Measurements from ENCODE around the gene RGL3. TPM values are rescaled to one million over a fixed set of nuclear protein-coding genes. Genes with fewer than 3 reads are reported as not detected.

The RGL3 gene
- total RNA-seq, 1 experiment from 2014 or later: 65.9 TPM

DNA sequence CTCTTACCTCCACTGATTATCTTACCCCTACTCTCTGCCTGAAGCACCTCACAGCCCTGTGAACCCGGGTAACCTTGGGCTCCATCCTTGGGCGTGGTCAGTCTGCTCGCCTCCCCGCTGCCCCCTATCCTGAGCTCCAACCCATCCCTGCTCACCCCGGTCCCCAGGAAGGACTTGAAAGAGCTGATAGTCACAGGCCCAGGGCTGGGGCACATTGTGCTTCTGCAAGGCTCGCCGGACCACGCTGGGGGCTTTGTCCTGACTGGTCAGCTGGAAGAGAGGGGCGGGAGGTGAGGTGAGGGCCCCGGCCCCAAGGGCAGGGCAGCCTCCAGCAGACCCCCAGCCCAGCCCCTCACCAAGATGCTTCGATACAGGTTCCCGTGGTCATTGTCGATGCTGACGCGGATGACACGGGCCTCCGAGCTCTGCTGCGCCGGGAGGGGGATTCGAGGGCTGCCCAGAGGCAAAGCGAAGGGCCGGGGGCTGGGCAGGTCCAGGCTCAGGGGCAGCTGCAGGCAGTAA lies 22.0 kb downstream of the RGL3 start:
- Mint-ChIP-seq H3K36me3 (ENCODE audit: insufficient read depth in 1 of 3, low read depth in 3 of 3) (peaks cover 13 to 58% (median 51%) of the 10 kb centered on the region in 3 experiments; a peak in 6 of 7 replicates), H3K27ac (no peak overlapping the region), H3K4me1 (peaks cover 4 to 6% of the 10 kb centered on the region in 2 experiments), H3K27me3 (ENCODE audit: low read depth) (no peaks in the 10 kb centered on the region; the same call in 1 of the 2 replicates), H3K9me3 (no peaks in the 10 kb centered on the region), H3K4me3 (no peak overlapping the region)
- Histone ChIP-seq H2AFZ (ENCODE audit: low read length) (no peak overlapping the region), H4K5ac (ENCODE audit: insufficient read length, low read depth, low read length) (no peak overlapping the region), H4K8ac (replicated peaks; ENCODE audit: insufficient read length, low read depth, low read length) (no peak overlapping the region), H2AK5ac (ENCODE audit: insufficient read length, low read length) (no peak overlapping the region), H3K4me1 (ENCODE audit: insufficient read depth, low read length) (peaks cover 2% of the 10 kb centered on the region; the same call in 1 of the 2 replicates), H4K20me1 (ENCODE audit: control insufficient read depth, insufficient read depth, insufficient read length) (no peaks in the 10 kb centered on the region), H3T11ph (ENCODE audit: low read length) (no peak overlapping the region), H3K14ac (ENCODE audit: insufficient read depth, low read length) (no peak overlapping the region), H3K79me1 (ENCODE audit: insufficient read depth, low read depth, low read length, poor library complexity, severe bottlenecking) (no peaks in the 10 kb centered on the region), H3K9ac (ENCODE audit: extremely low read depth, insufficient read length, low read length) (no peak overlapping the region), H4K91ac (ENCODE audit: insufficient read length, low read depth, low read length) (no peak overlapping the region), H2BK12ac (ENCODE audit: insufficient read length, low read depth, low read length) (no peak overlapping the region), H3K23ac (ENCODE audit: insufficient read length, low read depth, low read length) (no peak overlapping the region), H3K4ac (ENCODE audit: low read depth, low read length) (no peak overlapping the region), H3K27ac (ENCODE audit: insufficient read length, low read depth, low read length) (no peak overlapping the region), H3K4me2 (ENCODE audit: insufficient read depth, insufficient read length, low read length) (no peak overlapping the region), H2BK120ac (ENCODE audit: low read depth, low read length, poor library complexity, severe bottlenecking) (no peak overlapping the region), H3K79me2 (ENCODE audit: insufficient read depth, low read length) (no peaks in the 10 kb centered on the region), H2BK15ac (ENCODE audit: low read depth, low read length) (no peak overlapping the region), H3K23me2 (ENCODE audit: insufficient read length, low read depth, low read length, poor library complexity, severe bottlenecking) (peaks cover 2% of the 10 kb centered on the region), H3K56ac (ENCODE audit: insufficient read length, low read depth, low read length) (no peak overlapping the region), H3K27me3 (ENCODE audit: insufficient read depth, low read length) (no peaks in the 10 kb centered on the region), H2BK20ac (ENCODE audit: low read depth, low read length, poor library complexity, severe bottlenecking) (no peak overlapping the region), H3K9me3 (ENCODE audit: control insufficient read depth, low read depth, low read length) (no peaks in the 10 kb centered on the region), H3K18ac (ENCODE audit: insufficient read length, low read depth, low read length) (no peak overlapping the region), H2BK5ac (ENCODE audit: insufficient read length, low read length) (no peak overlapping the region)
- TF ChIP-seq, protein P1, sequence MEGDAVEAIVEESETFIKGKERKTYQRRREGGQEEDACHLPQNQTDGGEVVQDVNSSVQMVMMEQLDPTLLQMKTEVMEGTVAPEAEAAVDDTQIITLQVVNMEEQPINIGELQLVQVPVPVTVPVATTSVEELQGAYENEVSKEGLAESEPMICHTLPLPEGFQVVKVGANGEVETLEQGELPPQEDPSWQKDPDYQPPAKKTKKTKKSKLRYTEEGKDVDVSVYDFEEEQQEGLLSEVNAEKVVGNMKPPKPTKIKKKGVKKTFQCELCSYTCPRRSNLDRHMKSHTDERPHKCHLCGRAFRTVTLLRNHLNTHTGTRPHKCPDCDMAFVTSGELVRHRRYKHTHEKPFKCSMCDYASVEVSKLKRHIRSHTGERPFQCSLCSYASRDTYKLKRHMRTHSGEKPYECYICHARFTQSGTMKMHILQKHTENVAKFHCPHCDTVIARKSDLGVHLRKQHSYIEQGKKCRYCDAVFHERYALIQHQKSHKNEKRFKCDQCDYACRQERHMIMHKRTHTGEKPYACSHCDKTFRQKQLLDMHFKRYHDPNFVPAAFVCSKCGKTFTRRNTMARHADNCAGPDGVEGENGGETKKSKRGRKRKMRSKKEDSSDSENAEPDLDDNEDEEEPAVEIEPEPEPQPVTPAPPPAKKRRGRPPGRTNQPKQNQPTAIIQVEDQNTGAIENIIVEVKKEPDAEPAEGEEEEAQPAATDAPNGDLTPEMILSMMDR (conservative IDR thresholded peaks at IDR 0.05): no peak
- DNase-seq: no peak
- WGBS (ENCODE audit: extremely low coverage, insufficient read length, low lambda C conversion rate): no CpG with 5 or more reads among the region's 22 CpGs

All from H9 (cell line).